H1 (cell line): ENCODE data around the gene CHI3L1. TPM values are rescaled to one million over a fixed set of nuclear protein-coding genes. Genes with fewer than 3 reads are reported as not detected.

Source experiments
- polyA plus RNA-seq, 7 experiments: library from polyadenylated mRNA; depleted of rRNA in 3 of 7; stranded (reverse) in 5 of 7; unstranded in 2 of 7; fragments of >200 nt in 5 of 7; fragments of 200-250 nt in 2 of 7; gene quantifications; 1 replicate in 5 of 7; 2 replicates in 1 of 7; 4 replicates in 1 of 7; pipeline versions ENCODE4 v1.2.1 to v1.2.3, GENCODE V29; 2011 to 2013; ENCODE audit warnings: missing spikeins in 2 of 7, mixed read lengths in 2 of 7
- total RNA-seq: library from RNA; stranded (reverse); fragmentation: NEBNext Ultra II Directional; extraction: Animal tissue kit (Norgen Biotek cat#: 25700); gene quantifications from 2 replicates; pipeline ENCODE4 v1.2.1, GENCODE V29; 2021
- TF ChIP-seq, protein P1 (sequence below): IDR thresholded peaks from 2 replicates; pipeline ENCODE4 v1.6.1; 2011; ENCODE audit warnings: low read length, improper control_type of control experiment

Gene CHI3L1
- total and polyA plus RNA-seq, 2 of the 8 experiments (the other 6 are each of a cell fraction or from before 2014, with no cell fraction given) = 1.0 TPM; not detected in 1

GRCh38 chr1:203135636-203136305 is 50.7 kb downstream of the CHI3L1 start (continued):
- TF ChIP-seq, protein P1, sequence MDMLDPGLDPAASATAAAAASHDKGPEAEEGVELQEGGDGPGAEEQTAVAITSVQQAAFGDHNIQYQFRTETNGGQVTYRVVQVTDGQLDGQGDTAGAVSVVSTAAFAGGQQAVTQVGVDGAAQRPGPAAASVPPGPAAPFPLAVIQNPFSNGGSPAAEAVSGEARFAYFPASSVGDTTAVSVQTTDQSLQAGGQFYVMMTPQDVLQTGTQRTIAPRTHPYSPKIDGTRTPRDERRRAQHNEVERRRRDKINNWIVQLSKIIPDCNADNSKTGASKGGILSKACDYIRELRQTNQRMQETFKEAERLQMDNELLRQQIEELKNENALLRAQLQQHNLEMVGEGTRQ = no peak
- TF ChIP-seq, all 59 proteins: peak for 0
